Measurements from ENCODE around the gene SH3PXD2B.

The SH3PXD2B gene

DNA sequence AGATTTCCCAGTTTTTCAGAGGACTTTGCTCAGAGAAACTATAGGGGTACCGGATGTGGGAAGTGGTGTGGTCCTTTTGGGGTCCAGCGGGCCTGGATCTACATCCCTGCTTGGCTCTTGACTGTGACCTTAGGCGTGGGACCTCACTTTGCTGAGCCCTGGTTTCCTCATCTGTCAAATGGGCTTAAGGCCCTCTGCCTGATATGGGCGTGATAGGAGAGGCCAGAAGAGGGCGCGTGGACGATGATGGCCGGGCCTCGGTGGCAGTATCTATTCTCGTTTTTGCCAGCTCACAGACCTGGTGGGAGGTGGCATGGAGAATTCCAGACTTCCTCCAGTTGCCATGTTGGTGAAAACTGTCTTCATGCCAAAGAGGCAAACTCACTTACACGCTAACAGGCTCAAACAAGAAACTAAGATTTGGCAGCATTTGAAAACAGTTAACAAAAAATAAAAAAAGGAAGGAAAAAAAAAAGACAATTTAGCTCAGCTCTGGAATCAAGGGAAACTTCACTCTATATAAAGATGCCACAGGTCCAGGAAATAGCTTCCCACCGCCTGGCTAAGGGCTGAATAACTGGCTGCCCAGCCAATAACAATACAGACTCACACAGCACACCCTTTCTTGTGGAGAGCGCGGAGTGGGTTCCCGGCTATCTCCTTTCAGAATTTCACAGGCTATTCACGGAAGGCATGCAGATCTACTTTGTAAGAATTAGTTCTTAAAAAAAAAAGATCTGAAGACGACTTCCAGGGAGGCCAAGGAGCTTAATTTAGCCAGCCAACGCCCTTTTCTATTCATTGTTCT is 1.7 kb downstream of the SH3PXD2B start:
- no peak for FAIRE-seq

DNA sequence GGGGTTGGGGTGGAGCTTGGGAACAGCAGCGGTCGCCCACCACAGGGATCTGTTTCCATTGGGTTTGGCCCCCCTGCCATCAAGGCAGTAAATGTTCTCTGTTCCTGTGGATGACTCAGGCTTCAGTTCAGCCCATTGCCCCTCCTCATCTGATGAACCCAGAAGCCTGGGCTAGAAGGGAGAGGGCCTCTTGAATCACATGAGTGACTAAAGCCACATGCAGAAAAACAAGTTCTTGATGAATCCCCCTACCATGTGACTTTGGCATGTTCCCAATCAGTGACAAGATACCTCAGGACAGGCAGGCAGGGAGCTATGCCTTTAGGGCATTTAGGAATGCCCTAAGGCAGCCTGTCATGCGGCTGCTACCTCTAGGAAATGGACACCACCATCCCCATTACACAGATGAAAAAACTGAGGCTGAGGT is 2.5 kb downstream of the SH3PXD2B start:
- FAIRE-seq = no peak

DNA sequence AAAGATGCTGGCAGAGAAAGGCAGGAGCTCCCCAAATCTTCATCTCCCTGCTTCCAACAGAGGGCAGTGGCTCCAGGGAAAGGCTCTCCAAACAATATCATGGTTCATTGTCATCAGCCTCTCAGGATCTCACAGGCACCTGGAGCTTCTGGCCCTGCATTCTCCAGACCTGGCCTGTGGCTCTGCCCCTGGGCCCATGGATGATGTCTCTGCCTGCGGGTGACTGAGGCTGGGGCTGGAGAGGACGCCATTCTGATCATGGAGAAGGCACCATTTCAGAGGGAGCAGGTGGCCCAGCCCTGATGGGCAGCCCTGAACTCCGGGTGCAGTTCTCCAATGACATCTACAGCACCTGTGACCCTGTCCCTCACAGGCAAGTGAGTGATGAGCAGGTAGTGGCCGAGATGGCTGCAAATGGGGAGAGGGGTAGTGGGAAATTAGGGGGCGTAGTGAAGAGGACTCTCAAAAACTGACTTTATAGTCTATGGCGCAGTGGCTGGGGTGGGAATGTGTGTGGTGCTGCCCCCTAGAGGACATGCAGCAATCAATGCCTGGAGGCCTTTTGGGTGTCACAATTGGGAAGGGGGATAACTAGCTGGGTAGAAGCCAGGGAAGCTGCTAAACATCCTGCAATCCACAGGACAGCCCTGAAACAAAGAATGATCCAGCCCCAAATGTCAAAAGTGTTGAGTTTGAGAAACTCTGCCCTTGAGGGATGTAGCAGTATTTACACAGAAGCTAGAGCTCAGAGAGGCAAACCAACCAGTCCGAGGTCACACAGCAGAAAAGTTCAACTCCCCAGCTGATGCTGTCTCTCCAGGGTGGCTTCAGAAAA is 3.2 kb downstream of the SH3PXD2B start:
- FAIRE-seq = no peak

DNA sequence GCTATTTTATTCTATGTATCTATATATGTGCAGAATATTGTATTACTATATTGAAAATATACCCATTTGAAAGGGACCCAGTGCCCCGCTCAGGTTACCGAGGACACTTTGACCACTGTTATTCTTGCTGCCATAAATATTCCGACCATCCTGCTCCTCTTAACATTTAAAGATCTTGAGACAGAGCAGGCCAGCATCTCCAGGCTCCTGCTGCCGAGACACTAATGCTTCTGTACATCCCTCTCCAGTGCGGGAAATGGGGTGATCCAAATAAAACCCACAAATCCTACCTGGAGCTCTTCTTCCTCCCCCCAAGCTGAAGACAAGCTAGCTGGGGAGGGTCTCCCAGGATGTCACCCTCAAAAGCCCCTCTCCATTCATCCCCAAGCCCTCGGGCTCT is 3.9 kb downstream of the SH3PXD2B start:
- no peak for FAIRE-seq

DNA sequence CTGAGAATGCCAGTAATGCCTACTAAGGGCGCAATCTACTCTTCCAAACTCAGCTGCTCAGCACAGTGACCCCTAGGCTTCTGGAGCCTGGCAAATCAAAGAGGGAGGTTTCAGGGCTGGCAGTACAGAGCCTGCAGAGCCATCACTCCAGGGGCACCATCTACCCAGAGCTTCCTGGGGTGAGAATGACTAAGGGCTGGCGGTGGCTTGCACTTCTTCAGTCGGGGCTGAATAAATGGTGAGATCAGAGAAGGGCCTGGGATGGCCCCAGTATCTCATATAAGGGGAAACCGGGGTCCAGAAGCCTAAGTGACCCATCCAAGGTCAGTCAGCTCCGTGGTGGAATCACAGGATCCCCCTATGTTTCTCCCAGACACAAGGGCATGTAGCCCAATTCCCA is 5.3 kb downstream of the SH3PXD2B start:
- no peak for FAIRE-seq

DNA sequence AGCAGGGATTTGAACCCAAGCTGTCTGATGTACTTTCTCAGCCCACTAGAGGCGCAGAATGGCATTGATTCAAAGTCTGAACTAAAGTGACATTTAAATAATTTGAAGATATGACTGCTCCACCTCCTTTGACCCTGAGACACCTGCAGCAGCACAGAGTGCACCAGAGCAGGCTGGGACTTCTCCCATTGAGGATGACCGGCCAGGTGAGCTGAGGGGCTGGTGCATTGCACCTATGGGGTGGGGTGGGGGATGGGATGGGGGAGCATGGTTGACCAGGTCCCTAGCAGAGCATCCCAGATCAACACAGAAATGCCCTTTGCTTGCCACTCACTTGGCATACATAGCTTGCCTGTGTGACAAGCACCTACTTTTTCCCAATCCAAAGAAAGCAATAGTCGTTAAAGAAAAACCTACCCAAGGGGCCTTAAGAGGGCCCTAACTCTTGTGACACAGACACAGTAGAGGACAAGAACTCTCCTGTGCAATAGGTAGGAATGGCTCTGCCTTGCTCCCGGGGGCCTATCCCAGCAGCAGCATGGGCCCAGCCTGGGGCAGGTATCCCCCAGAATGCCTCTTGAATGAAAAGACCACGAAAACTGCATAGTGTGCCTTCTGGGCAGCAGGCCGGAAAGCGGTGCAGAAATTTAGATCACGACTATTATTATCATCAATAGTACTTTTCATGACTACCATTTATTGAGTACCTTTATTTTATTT is 6.5 kb downstream of the SH3PXD2B start:
- FAIRE-seq = no peak

DNA sequence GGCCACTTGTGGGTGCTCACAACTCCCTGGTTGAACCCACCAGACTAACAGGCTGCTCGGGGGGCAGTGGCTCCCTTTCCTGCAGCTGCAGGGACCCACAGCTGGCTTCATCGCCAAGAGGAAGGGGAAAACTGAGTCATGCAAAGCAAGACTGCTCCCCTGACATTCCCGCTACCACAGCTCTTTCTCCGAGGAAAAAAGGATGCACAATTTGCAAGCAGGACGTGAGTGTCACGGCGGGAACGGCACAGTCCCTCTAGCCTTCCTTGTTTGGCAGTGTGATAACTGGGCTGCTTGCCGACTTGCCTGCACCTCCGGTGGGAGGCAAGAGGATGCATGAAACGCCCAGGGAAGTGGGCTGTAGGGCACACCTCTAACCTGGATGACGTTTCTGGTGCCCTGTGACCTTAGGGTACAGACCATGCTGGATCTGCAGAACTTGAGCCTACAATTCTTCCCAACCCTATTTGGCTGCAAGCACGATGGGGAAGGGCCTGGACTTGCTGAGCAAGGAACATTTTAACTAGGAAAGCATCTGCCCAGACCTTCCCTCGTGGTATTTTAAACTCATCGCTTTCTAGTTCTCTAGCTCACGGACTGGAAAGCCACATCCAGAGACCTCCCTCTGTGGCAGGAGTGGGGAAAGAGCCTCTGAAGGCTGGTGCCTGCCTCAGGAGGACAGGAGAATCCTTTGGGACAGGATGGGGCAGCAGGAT is 7.8 kb downstream of the SH3PXD2B start:
- FAIRE-seq = no peak

DNA sequence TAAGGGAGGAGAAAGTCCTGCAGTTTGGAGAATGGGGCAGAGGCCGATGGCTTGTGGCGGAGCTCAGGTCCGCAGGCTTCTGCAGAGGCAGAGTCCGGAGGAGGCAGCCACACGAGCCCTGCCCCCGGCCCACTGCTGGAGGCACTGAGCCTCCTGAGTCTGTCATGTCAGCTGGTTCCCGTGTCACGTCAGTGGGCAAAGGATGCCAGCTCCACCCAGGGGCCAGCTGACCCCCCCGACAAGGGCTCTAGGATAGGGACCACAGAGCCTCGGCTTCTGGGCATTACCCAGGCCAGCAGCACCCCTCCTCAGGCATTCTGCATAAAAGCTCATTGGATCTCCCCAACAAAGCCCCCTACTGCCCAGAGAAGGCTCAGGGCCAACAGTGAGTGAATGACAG is 8.5 kb downstream of the SH3PXD2B start:
- no peak for FAIRE-seq

DNA sequence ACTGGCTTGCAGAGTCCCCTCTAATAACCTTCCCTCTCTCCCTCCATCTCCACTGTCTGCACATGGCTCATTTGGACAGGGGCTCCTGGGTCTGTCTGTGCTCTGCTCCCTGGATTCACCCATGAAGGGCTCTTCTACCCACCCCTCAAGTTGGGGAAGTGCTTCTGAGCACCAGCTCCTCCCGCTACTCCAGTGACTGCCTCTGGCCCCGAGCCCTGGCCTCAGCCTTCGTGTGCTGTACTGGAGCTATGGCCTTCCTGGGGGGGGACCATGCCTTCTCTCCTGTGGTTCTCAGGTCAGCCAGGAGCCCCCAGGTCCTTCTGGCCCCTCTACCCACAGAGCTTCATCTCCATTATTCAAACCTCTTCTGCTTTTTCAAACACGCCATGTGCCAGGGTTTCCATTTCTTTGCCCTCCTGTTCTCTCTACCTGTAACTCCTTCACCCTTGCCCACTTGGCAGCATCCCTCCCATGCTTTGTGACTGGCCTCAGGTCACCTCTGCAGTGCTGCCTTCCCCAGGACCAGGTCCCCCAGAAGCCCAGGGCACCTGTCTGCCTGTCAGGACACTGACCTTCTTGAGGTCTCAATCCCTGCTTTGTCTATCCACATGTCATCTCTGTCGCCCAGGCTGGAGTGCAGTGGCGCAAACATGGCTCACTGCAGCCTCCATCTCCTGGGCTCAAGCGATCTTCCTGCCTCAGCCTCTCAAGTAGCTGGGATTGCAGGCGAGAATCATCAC is 9.5 kb downstream of the SH3PXD2B start:
- no peak for FAIRE-seq

DNA sequence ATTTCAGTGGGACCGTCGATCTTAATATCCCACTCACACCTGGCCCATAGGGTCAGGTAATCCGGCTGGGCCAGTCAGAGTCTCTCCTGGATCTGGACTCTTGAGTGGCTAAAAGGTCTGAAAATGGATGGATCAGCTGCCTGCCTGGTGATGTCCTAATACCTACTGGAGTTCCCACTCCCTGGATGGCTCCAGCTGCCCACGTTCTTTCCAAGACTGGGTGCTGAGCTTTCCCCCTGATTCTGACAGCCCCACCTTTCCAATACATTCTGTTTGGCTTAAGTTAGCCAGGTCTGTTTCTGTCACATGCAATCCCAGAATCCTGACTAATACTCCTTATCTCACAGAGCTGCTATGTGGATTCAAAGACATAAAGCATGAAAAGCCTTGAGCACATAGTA is 10.2 kb downstream of the SH3PXD2B start:
- FAIRE-seq = no peak

DNA sequence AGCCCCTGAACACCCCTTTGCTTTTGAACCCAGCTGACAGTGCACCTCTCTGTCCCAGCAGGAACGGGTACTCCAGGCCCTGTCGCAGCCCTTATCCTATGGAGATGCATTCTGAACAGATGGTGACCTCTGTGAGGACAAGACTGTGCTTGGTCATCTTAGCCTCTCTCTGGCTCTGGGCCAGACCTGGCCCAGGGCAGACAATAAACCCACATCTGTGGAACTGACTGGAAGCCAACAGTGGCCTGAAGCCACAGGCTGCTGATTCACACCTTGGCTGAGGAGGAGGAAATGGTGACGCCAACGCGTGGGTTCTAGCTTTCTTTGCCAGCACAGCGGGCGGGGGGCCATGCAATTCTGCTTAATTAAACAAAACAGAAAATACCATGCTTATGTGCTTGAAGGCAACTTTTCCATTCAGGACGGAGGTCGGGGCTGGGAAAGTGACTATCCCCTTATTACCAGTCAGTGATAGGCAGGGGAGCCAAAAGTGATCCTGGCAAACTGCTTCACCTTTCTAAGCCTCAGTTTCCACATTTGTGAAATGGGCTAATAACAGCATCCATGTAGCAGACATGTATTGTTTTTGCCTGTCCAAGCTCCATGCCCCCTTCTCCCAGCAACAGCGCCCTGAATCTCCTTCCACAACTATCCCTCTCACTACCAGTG is 10.8 kb downstream of the SH3PXD2B start:
- no peak for FAIRE-seq

DNA sequence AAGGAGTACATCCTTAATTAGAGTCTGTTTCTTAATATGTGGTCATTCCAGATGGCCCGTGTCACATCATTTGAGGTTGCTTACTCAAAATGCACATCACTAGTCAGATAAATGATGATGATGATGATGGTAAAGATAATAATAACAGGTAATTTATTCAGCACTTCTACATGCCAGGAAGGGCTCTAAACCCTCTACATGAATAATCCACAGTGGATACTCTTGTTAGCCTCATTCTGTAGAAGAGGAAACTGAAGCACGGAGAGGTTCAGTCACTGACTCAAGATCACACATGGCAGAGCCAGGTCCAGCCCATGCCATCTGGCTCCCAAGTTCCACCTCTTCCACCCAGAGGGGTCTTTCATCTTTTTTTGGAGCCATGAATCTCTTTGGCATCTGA is 11.7 kb downstream of the SH3PXD2B start:
- FAIRE-seq = no peak

DNA sequence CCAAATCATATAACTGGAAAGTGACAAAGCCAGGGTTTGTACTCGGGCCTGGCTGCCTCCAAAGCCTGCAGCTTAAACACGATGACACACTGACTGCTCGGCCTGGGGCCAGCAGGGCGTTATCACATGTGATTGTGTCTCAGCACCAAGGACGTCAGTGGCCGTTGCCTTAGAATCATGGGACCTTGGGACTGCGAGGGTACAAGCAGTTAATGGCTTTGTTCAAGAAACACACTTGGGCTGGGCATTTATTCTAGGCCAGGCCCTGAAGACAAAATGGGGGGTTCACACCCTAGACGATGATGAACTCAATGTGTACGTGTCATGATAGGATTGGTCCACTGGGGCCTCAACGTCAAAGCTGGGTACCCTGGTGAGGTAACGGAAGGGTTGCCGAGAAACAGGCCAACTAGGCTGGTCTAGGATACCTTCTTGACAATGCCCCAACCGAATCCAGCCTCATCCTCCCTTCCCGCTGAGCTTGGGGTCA is 13.0 kb downstream of the SH3PXD2B start:
- FAIRE-seq = no peak

DNA sequence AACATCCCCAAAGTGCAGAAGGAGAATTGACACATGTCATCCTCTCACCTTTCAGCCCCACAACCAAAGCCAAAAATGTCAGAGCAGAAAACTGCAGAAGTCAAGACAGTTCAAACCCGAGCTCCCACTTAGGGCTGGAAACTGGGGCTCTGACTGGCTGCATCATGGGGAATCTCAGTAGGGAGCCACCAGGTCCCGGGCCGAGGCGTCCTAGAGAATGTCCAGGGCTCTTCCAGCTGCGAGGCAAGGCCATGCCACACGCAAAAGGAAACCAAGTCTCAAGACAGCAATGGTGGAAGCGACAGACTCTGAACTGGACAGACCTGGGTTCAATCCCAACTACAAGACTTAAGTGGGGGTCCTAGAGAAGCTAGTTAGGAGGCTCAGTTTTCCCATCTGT is 13.8 kb downstream of the SH3PXD2B start:
- FAIRE-seq = no peak

DNA sequence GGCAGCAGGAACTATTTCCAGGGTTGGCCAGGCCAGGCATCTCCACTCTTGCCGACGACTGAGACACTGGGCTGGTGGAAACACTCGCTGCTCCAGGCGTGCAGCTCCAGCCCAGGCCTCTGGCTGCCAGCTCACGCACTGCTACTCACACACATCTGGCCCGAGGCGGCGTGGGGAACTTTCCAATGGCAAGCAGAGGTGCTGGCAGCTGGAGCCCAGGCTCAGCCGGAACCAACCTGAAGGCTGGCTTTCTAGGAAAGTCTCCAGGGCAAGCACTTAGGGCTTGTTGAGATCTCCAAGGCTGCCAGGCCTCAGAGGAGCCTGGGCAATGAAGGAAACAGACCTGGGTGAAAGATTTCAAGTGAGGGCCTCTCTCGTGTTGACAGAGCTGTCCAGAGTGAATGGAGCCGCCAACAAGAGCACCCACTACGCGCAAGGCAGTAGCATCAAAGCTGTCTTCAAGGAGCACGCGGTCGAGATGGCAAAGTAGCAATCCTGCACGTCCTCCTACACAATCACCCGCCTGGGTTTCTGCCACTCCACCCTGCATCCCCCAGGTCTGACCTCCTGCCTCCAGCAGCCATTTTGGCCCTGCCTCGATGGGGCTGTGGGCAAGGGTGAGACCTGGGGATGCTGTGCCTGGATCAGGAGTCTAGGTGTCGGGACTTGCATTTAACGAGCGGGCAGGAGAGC is 14.4 kb downstream of the SH3PXD2B start:
- FAIRE-seq = no peak

DNA sequence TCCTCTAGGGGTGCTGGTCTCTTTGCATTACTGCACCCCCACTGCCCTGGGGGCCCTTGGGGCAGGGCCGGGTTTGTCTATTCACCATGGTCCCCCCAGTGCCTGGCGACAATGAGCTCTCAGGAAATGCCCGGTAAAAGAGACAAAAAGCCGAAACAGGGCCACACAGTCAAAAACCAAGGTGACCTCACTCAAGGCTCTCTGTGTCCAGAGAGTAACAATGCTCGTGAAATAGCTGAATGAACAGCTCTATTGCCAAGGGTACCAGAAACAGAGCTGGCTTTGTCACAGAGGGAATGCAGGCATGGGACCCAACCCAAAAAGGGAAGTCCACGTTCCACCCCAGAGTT is 16.0 kb downstream of the SH3PXD2B start:
- no peak for FAIRE-seq

DNA sequence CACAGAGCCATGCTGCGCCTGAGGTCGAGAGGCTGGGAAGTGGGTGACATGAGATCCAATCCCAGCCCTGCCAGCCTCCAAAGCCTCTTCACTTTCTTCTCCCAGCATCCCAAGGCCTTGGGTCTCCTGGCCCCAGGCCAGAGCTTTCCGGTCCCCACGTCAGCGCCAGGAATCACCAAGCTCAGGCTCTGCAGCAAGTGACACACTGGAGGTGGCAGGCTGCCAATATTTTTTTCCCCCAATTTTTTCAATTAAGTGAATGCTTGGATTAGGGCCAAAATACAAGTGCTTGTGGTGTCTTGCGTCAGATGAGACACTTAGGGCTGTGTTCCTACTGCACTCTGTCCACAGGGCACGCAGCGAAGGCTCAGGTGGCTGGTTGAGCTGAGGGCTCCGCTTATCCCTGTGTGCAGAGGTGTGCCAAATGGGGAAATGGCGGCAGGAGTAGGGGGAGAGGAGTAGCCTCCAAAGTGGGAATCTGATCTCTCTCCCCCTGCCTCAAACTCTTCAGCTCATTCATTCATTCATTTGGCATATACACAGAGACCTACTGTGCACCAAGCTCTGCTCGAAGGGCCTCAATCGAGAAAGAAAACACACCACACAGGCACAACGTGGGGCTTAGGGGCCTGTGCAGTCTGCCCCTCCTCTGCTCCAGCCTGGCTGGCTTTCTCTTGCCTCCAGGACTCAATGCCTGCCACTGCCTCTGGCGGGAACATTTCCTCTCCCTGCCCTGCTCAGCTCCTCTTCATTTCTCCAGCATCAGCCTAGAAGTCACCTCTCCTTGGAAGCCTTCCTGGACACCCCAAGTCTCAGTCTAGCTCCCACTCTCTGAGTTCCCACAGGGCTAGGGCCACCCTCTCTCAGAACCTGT is 16.6 kb downstream of the SH3PXD2B start:
- peak; percentile 96 for FAIRE-seq

DNA sequence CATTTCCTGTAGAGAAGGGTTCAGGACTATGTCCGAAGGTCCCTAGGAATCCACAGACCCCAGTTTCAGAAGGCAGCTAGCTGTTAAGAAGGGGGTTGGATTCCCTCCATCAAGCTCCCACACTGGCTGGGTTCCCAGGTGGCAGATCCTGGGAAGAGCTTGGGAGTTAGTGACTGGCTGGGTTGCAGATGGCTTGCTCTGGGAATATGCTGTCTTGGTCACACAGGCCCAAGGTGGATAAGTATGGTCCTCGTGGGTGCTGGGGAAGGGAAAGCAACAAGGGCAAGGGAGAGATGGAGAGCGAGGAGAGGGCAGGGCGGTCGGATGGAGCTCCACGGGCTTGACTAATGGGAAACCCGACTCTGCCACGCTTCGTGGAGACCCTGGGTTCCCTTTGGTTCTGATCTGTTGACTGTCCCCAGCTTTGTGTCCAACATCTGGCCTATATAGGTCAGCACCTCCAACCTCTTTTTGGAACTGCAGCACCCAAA is 17.4 kb downstream of the SH3PXD2B start:
- no peak for FAIRE-seq

DNA sequence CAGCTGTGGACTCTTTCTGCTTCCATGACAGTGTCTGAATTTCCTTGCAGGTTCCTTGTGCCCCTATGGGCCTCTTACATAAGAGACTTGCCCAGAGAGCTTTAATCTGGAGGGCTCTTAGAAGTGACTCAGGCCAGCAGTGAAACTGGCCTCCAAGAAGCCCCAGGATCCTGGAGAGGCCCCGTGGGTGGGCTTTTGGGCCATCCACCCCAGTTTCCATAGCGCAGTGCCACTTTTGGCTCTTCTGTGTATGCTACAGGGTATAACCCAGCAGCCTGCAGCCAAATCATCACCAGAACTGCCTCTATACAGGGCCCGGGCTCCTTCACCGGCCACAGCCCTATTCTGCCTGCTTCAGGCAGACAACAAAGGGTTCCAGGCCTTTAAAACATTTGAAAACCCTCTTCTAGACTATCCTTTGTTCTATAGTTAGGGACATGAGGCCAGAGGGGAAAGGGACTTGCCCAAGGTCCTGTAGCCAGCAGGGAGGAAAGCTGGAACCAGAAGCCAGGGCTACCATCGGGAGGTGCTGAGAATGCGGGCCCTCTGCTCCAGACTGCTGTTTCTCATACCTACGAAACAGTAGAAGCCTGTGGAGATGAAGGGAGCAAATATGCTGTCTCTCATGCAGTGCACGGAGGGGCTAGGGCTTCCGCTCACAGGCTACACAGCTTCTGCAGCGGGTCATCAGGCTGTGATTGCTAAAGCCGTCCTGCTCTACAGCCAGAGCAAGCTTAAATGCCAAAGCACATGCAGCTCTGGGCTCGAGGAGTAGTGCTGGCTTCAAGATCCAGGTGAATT is 18.0 kb downstream of the SH3PXD2B start:
- FAIRE-seq = no peak

All from islet of Langerhans (tissue), 1 donor.